Measurements from ENCODE around the gene PRDM12. TPM values are rescaled to one million over a fixed set of nuclear protein-coding genes. Genes with fewer than 3 reads are reported as not detected.

PRDM12 gene
- total and polyA plus RNA-seq, 2 experiments from 2014 or later = 0.30 to 0.55 TPM

DNA sequence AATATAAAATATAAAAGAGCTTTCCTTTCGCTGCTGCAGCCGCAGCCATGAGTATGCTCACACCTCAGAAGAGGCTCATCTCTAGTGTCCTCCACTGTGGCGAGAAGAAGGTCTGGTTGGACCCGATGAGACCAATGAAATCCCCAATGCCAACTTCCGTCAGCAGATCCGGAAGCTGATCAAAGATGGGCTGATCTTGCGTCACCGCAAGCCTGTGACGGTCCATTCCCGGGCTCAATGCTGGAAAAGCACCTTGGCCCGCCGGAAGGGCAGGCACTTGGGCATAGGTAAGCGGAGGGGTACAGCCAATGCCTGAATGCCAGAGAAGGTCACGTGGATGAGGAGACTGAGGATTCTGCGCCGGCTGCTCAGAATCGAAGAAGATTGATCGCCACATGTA, 12.6 kb upstream of the PRDM12 start:
- Histone ChIP-seq H3K4me1 (ENCODE audit: low read depth) (no peaks in the 10 kb centered on the region), H3K9me3 (ENCODE audit: low read depth) (no peaks in the 10 kb centered on the region), H3K4me3 (no peak overlapping the region), H3K27ac (no peak overlapping the region), H3K27me3 (peaks cover 57% of the 10 kb centered on the region), H3K36me3 (no peaks in the 10 kb centered on the region)
- TF ChIP-seq, protein P1, sequence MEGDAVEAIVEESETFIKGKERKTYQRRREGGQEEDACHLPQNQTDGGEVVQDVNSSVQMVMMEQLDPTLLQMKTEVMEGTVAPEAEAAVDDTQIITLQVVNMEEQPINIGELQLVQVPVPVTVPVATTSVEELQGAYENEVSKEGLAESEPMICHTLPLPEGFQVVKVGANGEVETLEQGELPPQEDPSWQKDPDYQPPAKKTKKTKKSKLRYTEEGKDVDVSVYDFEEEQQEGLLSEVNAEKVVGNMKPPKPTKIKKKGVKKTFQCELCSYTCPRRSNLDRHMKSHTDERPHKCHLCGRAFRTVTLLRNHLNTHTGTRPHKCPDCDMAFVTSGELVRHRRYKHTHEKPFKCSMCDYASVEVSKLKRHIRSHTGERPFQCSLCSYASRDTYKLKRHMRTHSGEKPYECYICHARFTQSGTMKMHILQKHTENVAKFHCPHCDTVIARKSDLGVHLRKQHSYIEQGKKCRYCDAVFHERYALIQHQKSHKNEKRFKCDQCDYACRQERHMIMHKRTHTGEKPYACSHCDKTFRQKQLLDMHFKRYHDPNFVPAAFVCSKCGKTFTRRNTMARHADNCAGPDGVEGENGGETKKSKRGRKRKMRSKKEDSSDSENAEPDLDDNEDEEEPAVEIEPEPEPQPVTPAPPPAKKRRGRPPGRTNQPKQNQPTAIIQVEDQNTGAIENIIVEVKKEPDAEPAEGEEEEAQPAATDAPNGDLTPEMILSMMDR (IDR thresholded peaks at IDR 0.05; ENCODE audit: low read depth, low read length) = no peak
- no peak for DNase-seq (ENCODE audit: low read depth in 1 of 2, low spot score in 1 of 2)

DNA sequence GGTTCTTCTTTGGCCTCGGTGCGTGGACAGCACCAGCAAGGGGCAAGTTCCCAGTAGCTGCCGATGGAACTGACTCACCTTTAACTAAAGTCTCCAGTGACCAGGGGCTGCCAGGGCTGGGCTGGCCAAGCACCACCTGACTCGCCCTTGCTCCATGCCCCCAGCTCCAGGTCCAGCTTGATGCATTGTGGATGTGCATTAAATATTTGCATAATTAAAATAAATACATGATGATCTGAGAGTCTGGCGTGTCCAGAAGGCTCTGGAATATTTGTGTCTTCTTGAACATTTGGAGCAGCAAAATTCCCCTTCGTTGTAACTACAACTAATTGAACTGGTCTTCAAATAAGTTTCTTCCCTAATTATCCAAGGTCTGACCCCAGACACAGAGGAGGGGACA, 9.5 kb upstream of the PRDM12 start:
- TF ChIP-seq, protein P1 (IDR thresholded peaks at IDR 0.05; ENCODE audit: low read depth, low read length) = no peak
- H3K9me3 ChIP-seq (ENCODE audit: low read depth) = no peaks in the 10 kb centered on the region
- no peaks in the 10 kb centered on the region for H3K4me1 ChIP-seq (ENCODE audit: low read depth)
- H3K36me3 ChIP-seq = no peaks in the 10 kb centered on the region
- H3K27ac ChIP-seq = no peak overlapping the region
- no peak overlapping the region for H3K4me3 ChIP-seq
- no peak for DNase-seq (ENCODE audit: low read depth in 1 of 2, low spot score in 1 of 2)
- H3K27me3 ChIP-seq = peaks cover 83% of the 10 kb centered on the region

DNA sequence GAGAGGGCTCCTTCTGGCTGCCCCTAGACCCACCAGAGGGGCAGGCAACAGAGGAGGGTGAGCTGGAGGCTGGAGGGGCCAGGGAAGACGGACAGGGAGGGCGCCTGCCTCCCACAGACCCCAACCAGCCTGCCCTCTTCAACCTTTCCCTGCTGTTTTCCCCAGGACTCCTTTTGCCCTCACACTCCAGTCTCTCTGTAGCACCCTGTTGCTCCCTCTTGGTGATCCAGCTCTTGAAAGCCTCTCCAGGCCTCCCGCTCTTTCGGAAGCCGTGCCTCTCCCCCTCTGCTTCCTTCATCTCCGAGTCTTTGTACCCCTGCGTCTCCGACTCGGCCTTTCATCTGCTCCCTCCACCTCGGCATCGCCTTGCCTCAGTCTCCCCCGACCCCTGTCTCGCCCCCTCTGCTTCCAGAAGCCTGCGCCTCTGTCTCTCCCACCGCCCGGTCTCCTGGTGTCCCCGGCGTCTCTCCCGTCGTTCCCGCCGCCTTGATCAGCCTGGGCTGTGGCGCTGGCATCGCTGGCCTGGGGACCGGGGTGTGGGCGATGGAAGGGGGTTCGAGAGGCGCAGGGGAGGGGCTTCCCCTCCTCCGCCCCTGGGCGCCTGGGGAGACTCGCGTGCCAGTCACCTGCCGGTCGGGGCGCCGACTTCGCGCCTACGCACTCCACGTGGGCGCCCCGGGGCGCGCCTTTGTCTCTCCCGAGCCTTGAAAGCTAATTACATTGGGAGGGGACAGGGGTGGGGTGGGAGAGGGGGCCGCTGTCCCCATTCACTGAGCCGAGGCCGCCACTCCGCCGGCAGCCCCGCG, 5.3 kb upstream of the PRDM12 start:
- H3K4me3 ChIP-seq = no peak overlapping the region
- H3K27me3 ChIP-seq = peaks cover 98% of the 10 kb centered on the region
- H3K27ac ChIP-seq = no peak overlapping the region
- H3K36me3 ChIP-seq = no peaks in the 10 kb centered on the region
- no peak for DNase-seq (ENCODE audit: low read depth in 1 of 2, low spot score in 1 of 2)
- no peaks in the 10 kb centered on the region for H3K4me1 ChIP-seq (ENCODE audit: low read depth)
- TF ChIP-seq, protein P1 (IDR thresholded peaks at IDR 0.05; ENCODE audit: low read depth, low read length) = no peak
- H3K9me3 ChIP-seq (ENCODE audit: low read depth) = no peaks in the 10 kb centered on the region

DNA sequence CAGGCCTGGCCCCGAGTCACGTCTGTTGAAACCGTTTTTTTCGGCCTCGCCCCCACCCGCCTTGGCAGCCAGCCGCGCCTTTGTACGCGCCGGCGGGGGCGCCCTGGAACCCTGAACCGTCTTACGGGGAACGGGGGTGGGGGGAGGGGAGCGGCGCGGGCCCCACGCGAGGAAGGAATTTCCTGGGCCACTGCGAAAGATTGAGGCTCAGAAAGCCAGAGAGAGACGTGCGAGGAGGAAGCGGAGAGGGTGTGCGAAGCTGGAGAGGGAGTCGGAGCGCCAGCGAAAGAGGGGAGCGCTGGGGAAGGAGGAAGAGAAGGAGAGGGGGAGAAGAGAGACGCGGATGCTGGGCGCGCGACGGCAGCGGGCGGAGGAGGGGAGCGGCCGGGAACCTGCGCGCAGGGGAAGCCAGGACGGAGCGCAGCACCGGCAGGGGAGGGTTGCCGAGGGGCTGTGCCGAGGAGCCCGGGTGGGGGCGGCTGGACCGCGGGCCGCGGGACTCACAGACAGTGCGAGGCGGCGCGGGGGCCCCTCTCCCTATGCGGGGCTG, 4.6 kb upstream of the PRDM12 start:
- DNase-seq (ENCODE audit: low read depth in 1 of 2, low spot score in 1 of 2) = no peak
- no peaks in the 10 kb centered on the region for H3K36me3 ChIP-seq
- no peaks in the 10 kb centered on the region for H3K9me3 ChIP-seq (ENCODE audit: low read depth)
- H3K4me3 ChIP-seq = no peak overlapping the region
- H3K27me3 ChIP-seq = peaks cover 100% of the 10 kb centered on the region
- no peak overlapping the region for H3K27ac ChIP-seq
- TF ChIP-seq, protein P1 (IDR thresholded peaks at IDR 0.05; ENCODE audit: low read depth, low read length) = no peak
- H3K4me1 ChIP-seq (ENCODE audit: low read depth) = no peaks in the 10 kb centered on the region

DNA sequence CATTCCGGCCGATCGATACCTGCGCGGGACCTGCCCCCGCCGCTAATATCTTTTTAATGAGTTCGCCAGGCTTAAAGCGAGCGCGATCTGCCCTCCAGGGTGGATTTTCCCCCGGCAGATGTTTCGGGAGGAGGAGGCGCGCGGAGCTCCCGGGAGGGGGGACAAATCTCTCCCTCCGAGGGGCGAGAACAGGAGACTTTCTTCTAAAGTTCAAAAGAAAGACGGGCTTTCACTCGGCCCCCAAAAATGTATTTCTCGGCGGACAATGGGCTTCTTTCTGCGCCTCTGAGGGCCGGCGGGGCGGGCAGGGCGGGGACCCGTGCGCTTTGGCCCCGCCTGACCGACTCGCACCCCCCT, 4.1 kb upstream of the PRDM12 start:
- no peaks in the 10 kb centered on the region for H3K9me3 ChIP-seq (ENCODE audit: low read depth)
- H3K27ac ChIP-seq = no peak overlapping the region
- no peaks in the 10 kb centered on the region for H3K36me3 ChIP-seq
- H3K27me3 ChIP-seq = peaks cover 100% of the 10 kb centered on the region
- H3K4me3 ChIP-seq = no peak overlapping the region
- TF ChIP-seq, protein P1 (IDR thresholded peaks at IDR 0.05; ENCODE audit: low read depth, low read length) = no peak
- H3K4me1 ChIP-seq (ENCODE audit: low read depth) = no peaks in the 10 kb centered on the region
- no peak for DNase-seq (ENCODE audit: low read depth in 1 of 2, low spot score in 1 of 2)

Data from cardiac muscle cell (in vitro differentiated cells and primary cell).